Measurements from ENCODE around the gene NR2F1-AS1. TPM values are rescaled to one million over a fixed set of nuclear protein-coding genes. Genes with fewer than 3 reads are reported as not detected.

The NR2F1-AS1 gene
- total and polyA plus RNA-seq, 2 donors (not counting 1 experiment from before 2014, with no cell fraction given): not detected

DNA sequence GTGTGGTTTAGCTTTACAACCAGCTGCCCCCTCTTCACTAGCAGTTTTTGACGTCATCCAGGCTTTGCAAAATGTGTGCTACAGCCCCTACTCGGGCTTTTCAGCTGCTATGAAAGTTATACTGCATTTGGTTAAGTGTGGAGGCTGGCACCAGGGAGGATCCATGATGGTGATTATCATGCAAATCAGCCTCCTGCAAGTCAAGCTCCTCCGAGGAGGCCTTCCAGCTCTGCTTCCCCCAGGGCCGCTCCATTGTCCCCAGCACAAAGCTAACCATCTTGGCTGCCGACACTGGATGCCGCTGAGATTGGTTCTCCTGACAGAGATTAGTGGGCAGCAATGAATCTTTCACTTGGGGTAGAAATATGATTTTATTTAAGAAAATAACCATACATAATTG lies 159.6 kb downstream of the NR2F1-AS1 start:
- Histone ChIP-seq H4K20me1 (ENCODE audit: control insufficient read depth, insufficient read depth, low read length, poor library complexity, severe bottlenecking) (no peaks in the 10 kb centered on the region), H3K9ac (ENCODE audit: low read length) (no peak overlapping the region), H3K4me2 (replicated peaks; ENCODE audit: low read depth, low read length, poor library complexity, severe bottlenecking) (no peak overlapping the region), H3K79me2 (ENCODE audit: control insufficient read depth, insufficient read depth, low read length) (no peaks in the 10 kb centered on the region), H3K27ac (ENCODE audit: low read length in 2 of 2) (no peak overlapping the region), H3K36me3 (replicated peaks in 1 of 2; ENCODE audit: control extremely low read depth in 1 of 2, control insufficient read depth in 1 of 2, extremely low read depth in 1 of 2, insufficient read depth in 2 of 2, low read length in 1 of 2) (no peaks in the 10 kb centered on the region), H3K9me3 (ENCODE audit: control extremely low read depth in 1 of 3, control insufficient read depth in 2 of 3, insufficient read depth in 1 of 3, low read length in 2 of 3) (no peaks in the 10 kb centered on the region), H2AFZ (ENCODE audit: insufficient read depth, low read depth, low read length, poor library complexity, severe bottlenecking) (no peak overlapping the region), H3K4me3 (ENCODE audit: control extremely low read depth in 1 of 5, extremely low read depth in 1 of 5, insufficient read depth in 1 of 5, low read depth in 2 of 5, low read length in 4 of 5) (no peak overlapping the region), H3K4me1 (ENCODE audit: control insufficient read depth in 2 of 2, insufficient read depth in 2 of 2, low read length in 2 of 2) (no peaks in the 10 kb centered on the region), H3K27me3 (replicated peaks in 1 of 4; ENCODE audit: control extremely low read depth in 1 of 4, control insufficient read depth in 3 of 4, insufficient read depth in 4 of 4, low read length in 3 of 4) (no peaks in the 10 kb centered on the region)
- WGBS (ENCODE audit: insufficient coverage): 63% methylated on average over 1 of the region's 6 CpGs
- ChIA-PET POLR2A (no interaction called here), CTCF (no interaction called here)
- Mint-ChIP-seq H3K27me3 (no peaks in the 10 kb centered on the region), H3K9me3 (ENCODE audit: insufficient read depth) (no peaks in the 10 kb centered on the region), H3K4me1 (no peaks in the 10 kb centered on the region), H3K4me3 (no peak overlapping the region), H3K27ac (no peak overlapping the region)
- DNase-seq: no peak
- intact Hi-C loops (cut with micrococcal nuclease): no loop called here
- TF ChIP-seq EZH2 (IDR thresholded peaks at IDR 0.05; ENCODE audit: borderline replicate concordance, insufficient read depth, low read depth, low read length, poor library complexity, severe bottlenecking): no peak
- TF ChIP-seq, protein P1, sequence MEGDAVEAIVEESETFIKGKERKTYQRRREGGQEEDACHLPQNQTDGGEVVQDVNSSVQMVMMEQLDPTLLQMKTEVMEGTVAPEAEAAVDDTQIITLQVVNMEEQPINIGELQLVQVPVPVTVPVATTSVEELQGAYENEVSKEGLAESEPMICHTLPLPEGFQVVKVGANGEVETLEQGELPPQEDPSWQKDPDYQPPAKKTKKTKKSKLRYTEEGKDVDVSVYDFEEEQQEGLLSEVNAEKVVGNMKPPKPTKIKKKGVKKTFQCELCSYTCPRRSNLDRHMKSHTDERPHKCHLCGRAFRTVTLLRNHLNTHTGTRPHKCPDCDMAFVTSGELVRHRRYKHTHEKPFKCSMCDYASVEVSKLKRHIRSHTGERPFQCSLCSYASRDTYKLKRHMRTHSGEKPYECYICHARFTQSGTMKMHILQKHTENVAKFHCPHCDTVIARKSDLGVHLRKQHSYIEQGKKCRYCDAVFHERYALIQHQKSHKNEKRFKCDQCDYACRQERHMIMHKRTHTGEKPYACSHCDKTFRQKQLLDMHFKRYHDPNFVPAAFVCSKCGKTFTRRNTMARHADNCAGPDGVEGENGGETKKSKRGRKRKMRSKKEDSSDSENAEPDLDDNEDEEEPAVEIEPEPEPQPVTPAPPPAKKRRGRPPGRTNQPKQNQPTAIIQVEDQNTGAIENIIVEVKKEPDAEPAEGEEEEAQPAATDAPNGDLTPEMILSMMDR (IDR thresholded peaks at IDR 0.05): no peak
- no peak for ATAC-seq (ENCODE audit: low read depth)

DNA sequence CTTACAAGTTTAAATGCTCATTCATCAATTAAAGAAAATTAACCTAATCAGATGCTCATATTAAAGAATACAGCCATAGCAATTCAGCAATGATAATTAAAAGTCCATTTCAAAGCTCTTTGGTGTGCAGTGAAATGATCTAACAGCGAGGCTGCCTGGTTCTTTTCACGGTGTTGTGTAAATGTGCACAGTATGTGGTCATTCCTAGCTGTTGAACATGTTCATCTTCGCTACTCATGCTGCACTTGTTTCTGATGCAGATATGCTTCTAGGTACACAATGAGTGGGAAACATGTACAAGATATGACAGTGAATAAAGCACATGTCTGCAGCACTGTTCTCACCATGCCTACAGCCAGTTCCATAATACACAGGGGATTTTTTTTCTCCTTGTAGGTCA lies 163.5 kb downstream of the NR2F1-AS1 start:
- TF ChIP-seq, protein P1 (IDR thresholded peaks at IDR 0.05): no peak
- no peak for TF ChIP-seq EZH2 (IDR thresholded peaks at IDR 0.05; ENCODE audit: borderline replicate concordance, insufficient read depth, low read depth, low read length, poor library complexity, severe bottlenecking)
- no peaks in the 10 kb centered on the region for H3K79me2 ChIP-seq (ENCODE audit: control insufficient read depth, insufficient read depth, low read length)
- Mint-ChIP-seq H3K9me3 (ENCODE audit: insufficient read depth) (no peaks in the 10 kb centered on the region), H3K4me1 (no peaks in the 10 kb centered on the region), H3K4me3 (no peak overlapping the region), H3K27me3 (no peaks in the 10 kb centered on the region), H3K27ac (no peak overlapping the region)
- ChIA-PET CTCF (no interaction called here), POLR2A (no interaction called here)
- no peaks in the 10 kb centered on the region for H3K36me3 ChIP-seq (replicated peaks in 1 of 2; ENCODE audit: control extremely low read depth in 1 of 2, control insufficient read depth in 1 of 2, extremely low read depth in 1 of 2, insufficient read depth in 2 of 2, low read length in 1 of 2)
- no peak overlapping the region for H2AFZ ChIP-seq (ENCODE audit: insufficient read depth, low read depth, low read length, poor library complexity, severe bottlenecking)
- 97% methylated on average over 3 of the region's 3 CpGs for WGBS (ENCODE audit: insufficient coverage)
- H3K4me3 ChIP-seq (ENCODE audit: control extremely low read depth in 1 of 5, extremely low read depth in 1 of 5, insufficient read depth in 1 of 5, low read depth in 2 of 5, low read length in 4 of 5): no peak overlapping the region
- H3K9ac ChIP-seq (ENCODE audit: low read length): no peak overlapping the region
- ATAC-seq (ENCODE audit: low read depth): no peak
- no peak overlapping the region for H3K27ac ChIP-seq (ENCODE audit: low read length in 2 of 2)
- no peak overlapping the region for H3K4me2 ChIP-seq (replicated peaks; ENCODE audit: low read depth, low read length, poor library complexity, severe bottlenecking)
- no peaks in the 10 kb centered on the region for H3K4me1 ChIP-seq (ENCODE audit: control insufficient read depth in 2 of 2, insufficient read depth in 2 of 2, low read length in 2 of 2)
- intact Hi-C loops (cut with micrococcal nuclease): no loop called here
- DNase-seq: no peak
- H3K9me3 ChIP-seq (ENCODE audit: control extremely low read depth in 1 of 3, control insufficient read depth in 2 of 3, insufficient read depth in 1 of 3, low read length in 2 of 3): no peaks in the 10 kb centered on the region
- H3K27me3 ChIP-seq (replicated peaks in 1 of 4; ENCODE audit: control extremely low read depth in 1 of 4, control insufficient read depth in 3 of 4, insufficient read depth in 4 of 4, low read length in 3 of 4): no peaks in the 10 kb centered on the region
- no peaks in the 10 kb centered on the region for H4K20me1 ChIP-seq (ENCODE audit: control insufficient read depth, insufficient read depth, low read length, poor library complexity, severe bottlenecking)
